Panc1 (cell line): ENCODE measurements around the gene CYP26C1. TPM values are rescaled to one million over a fixed set of nuclear protein-coding genes. Genes with fewer than 3 reads are reported as not detected.

Experiments
- ATAC-seq: fragments of 200-7000 bp; cut with Tn5 transposase; 2 replicates; pipeline ENCODE4 v1.9.1; 2020; ENCODE audit warnings: mild to moderate bottlenecking, moderate library complexity
- BruUV-seq: library from RNA; stranded (reverse); fragments of 400-500 nt; replicated peaks from 2 replicates; lab custom pipeline; 2021; lab: Mats Ljungman, UMichigan
- CTCF ChIA-PET: fragments of 300-600 bp; sonication (Branson Sonifier 250); formaldehyde crosslinking; loops from one replicate; lab custom pipeline; 2022; ENCODE audit warnings: antibody characterized with exemption; lab: Charles Lee
- POLR2A ChIA-PET: fragments of 300-600 bp; sonication (Branson Sonifier 250); formaldehyde crosslinking; loops from one replicate; lab custom pipeline; 2022; ENCODE audit warnings: antibody characterized with exemption; lab: Charles Lee
- DNase-seq: peaks from one replicate; pipeline ENCODE4 v3.0.0-alpha.2; 2010; ENCODE audit warnings: low read depth, low spot score
- H3K27ac ChIP-seq: 2 replicates; pipeline ENCODE4 v1.5.1; 2011; ENCODE audit warnings: mild to moderate bottlenecking, low read length, inconsistent platforms
- H3K27me3 ChIP-seq: fragments of 200-500 bp; sonication (Bioruptor generic); 2 replicates; pipeline ENCODE4 v1.6.0; 2014; ENCODE audit warnings: low read length, inconsistent platforms; ENCODE audit not compliant: control insufficient read depth, insufficient read depth
- H3K36me3 ChIP-seq: fragments of 200-500 bp; sonication (Bioruptor generic); 2 replicates; pipeline ENCODE4 v1.5.1; 2014; ENCODE audit warnings: inconsistent platforms, mild to moderate bottlenecking, low read length, moderate library complexity; ENCODE audit not compliant: control insufficient read depth, insufficient read depth
- H3K4me1 ChIP-seq: 2 replicates; pipeline ENCODE4 v1.5.1; 2011; ENCODE audit warnings: inconsistent platforms, mild to moderate bottlenecking, low read length, moderate library complexity; ENCODE audit not compliant: control insufficient read depth, insufficient read depth
- H3K4me3 ChIP-seq, 2 experiments: 2 replicates each; pipeline ENCODE4 v1.5.1; 2011 to 2012; ENCODE audit warnings: low read depth in 2 of 2, low read length in 2 of 2, mild to moderate bottlenecking in 2 of 2, inconsistent platforms in 1 of 2, moderate library complexity in 1 of 2
- H3K9me3 ChIP-seq: fragments of 200-500 bp; sonication (Bioruptor generic); 2 replicates; pipeline ENCODE4 v1.5.1; 2014; ENCODE audit warnings: low read depth, mild to moderate bottlenecking, inconsistent platforms, low read length, moderate library complexity; ENCODE audit not compliant: control insufficient read depth, insufficient read depth
- POLR2AphosphoS5 ChIP-seq: IDR thresholded peaks from 2 replicates; pipeline ENCODE4 v1.6.1; 2012; ENCODE audit warnings: mild to moderate bottlenecking, low read depth, low read length, moderate library complexity
- SIN3A ChIP-seq: IDR thresholded peaks from 2 replicates; pipeline ENCODE4 v1.6.1; 2012; ENCODE audit warnings: low read depth, mild to moderate bottlenecking, low read length, moderate library complexity, borderline replicate concordance; ENCODE audit not compliant: insufficient read depth
- TCF7L2 ChIP-seq: IDR thresholded peaks from 2 replicates; pipeline ENCODE4 v1.6.1; 2011; ENCODE audit warnings: mild to moderate bottlenecking, low read depth, low read length, inconsistent platforms
- in situ Hi-C: cut with HindIII; loops from 2 replicates; pipeline ENCODE4 v1.10.0; 2016; ENCODE audit warnings: low sequenced_read_pairs, low pct_unique_long_range_greater_than_20kb
- intact Hi-C: fragments of 100-400 bp; cut with micrococcal nuclease; formaldehyde crosslinking; loops from one replicate; pipeline ENCODE4 v1.10.0; 2022; ENCODE audit not compliant: unreplicated experiment
- total RNA-seq: library from RNA; stranded (reverse); gene quantifications from one replicate; pipeline ENCODE4 v1.2.1, GENCODE V29; 2021; ENCODE audit not compliant: unreplicated experiment
- TF ChIP-seq, protein P1 (sequence below): fragments of 450-650 bp; IDR thresholded peaks from 2 replicates; pipeline ENCODE4 v1.5.1; 2017; ENCODE audit warnings: mild to moderate bottlenecking
- TF ChIP-seq, protein P2 (sequence below), 2 experiments: IDR thresholded peaks; 2 replicates each; pipeline ENCODE4 v1.6.1; 2011 to 2012; ENCODE audit warnings: low read depth in 2 of 2, control low read depth in 1 of 2, low read length in 1 of 2, mild to moderate bottlenecking in 1 of 2, moderate library complexity in 1 of 2; ENCODE audit not compliant: insufficient read depth in 1 of 2

Gene CYP26C1
- total RNA-seq, 1 experiment from 2014 or later = 1.1 TPM

- peak; percentile 83 for ATAC-seq
- intact Hi-C loops (loop anchor here (2.0 kb wide), 1 partner anchor 208 kb away; no protein-coding TSS in a partner anchor), in situ Hi-C loops (no loop called here)
- no peak for DNase-seq
- Histone ChIP-seq H3K4me3 (peak overlapping the region in 1 of 2 experiments; percentile 43; a peak in 3 of 4 replicates), H3K36me3 (no peaks in the 10 kb centered on the region), H3K27ac (no peak overlapping the region), H3K9me3 (no peaks in the 10 kb centered on the region), H3K27me3 (peaks cover 15% of the 10 kb centered on the region), H3K4me1 (no peaks in the 10 kb centered on the region)
- TF ChIP-seq, protein P1, sequence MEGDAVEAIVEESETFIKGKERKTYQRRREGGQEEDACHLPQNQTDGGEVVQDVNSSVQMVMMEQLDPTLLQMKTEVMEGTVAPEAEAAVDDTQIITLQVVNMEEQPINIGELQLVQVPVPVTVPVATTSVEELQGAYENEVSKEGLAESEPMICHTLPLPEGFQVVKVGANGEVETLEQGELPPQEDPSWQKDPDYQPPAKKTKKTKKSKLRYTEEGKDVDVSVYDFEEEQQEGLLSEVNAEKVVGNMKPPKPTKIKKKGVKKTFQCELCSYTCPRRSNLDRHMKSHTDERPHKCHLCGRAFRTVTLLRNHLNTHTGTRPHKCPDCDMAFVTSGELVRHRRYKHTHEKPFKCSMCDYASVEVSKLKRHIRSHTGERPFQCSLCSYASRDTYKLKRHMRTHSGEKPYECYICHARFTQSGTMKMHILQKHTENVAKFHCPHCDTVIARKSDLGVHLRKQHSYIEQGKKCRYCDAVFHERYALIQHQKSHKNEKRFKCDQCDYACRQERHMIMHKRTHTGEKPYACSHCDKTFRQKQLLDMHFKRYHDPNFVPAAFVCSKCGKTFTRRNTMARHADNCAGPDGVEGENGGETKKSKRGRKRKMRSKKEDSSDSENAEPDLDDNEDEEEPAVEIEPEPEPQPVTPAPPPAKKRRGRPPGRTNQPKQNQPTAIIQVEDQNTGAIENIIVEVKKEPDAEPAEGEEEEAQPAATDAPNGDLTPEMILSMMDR = peak; percentile 95
- no peak for TF ChIP-seq POLR2AphosphoS5
- TF ChIP-seq, protein P2, sequence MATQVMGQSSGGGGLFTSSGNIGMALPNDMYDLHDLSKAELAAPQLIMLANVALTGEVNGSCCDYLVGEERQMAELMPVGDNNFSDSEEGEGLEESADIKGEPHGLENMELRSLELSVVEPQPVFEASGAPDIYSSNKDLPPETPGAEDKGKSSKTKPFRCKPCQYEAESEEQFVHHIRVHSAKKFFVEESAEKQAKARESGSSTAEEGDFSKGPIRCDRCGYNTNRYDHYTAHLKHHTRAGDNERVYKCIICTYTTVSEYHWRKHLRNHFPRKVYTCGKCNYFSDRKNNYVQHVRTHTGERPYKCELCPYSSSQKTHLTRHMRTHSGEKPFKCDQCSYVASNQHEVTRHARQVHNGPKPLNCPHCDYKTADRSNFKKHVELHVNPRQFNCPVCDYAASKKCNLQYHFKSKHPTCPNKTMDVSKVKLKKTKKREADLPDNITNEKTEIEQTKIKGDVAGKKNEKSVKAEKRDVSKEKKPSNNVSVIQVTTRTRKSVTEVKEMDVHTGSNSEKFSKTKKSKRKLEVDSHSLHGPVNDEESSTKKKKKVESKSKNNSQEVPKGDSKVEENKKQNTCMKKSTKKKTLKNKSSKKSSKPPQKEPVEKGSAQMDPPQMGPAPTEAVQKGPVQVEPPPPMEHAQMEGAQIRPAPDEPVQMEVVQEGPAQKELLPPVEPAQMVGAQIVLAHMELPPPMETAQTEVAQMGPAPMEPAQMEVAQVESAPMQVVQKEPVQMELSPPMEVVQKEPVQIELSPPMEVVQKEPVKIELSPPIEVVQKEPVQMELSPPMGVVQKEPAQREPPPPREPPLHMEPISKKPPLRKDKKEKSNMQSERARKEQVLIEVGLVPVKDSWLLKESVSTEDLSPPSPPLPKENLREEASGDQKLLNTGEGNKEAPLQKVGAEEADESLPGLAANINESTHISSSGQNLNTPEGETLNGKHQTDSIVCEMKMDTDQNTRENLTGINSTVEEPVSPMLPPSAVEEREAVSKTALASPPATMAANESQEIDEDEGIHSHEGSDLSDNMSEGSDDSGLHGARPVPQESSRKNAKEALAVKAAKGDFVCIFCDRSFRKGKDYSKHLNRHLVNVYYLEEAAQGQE (IDR thresholded peaks at IDR 0.05; ENCODE audit: insufficient read depth in 1 of 2, low read depth in 2 of 2, low read length in 1 of 2) = no peak
- no peak for TF ChIP-seq SIN3A
- no peak for TF ChIP-seq TCF7L2
- ChIA-PET CTCF (interaction anchor here (1.5 kb wide), 1 partner anchor 209 kb away, joined by 4 read pairs; no protein-coding TSS in a partner anchor), POLR2A (no interaction called here)
- BruUV-seq = no TSS peak
Measured at GRCh38 chr10:93080350-93081046, 19.9 kb downstream of the CYP26C1 start.

DNA sequence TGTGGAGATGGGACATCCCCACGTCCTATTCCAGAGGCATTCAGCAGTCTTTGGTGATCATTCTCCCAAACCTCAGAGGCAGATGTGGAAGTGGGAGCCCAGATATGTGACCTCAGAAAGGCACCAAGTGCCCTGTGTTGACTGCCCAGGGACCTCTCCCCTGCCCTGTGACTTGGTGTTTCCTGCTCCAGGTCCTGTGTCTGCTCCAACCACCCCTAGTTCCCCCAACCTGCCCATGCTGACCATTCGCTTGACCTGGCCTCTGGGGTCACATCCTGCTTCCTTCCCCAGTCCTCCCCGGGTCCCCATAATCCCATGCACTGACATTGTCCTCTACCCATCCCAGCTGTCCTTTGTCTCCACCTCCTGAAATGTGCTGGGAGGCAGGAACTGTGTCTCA, 20.7 kb downstream of the CYP26C1 start:
- TF ChIP-seq, protein P1 = no peak
- TF ChIP-seq, protein P2 (IDR thresholded peaks at IDR 0.05; ENCODE audit: insufficient read depth in 1 of 2, low read depth in 2 of 2, low read length in 1 of 2) = no peak
- TF ChIP-seq POLR2AphosphoS5 (no peak), SIN3A (no peak), TCF7L2 (no peak)
- Histone ChIP-seq H3K4me1 (no peaks in the 10 kb centered on the region), H3K27me3 (peaks cover 10% of the 10 kb centered on the region), H3K4me3 (no peak overlapping the region), H3K27ac (no peak overlapping the region), H3K9me3 (no peaks in the 10 kb centered on the region), H3K36me3 (no peaks in the 10 kb centered on the region)
- POLR2A ChIA-PET = interaction anchor here (0.6 kb wide), 1 partner anchor 256 kb away, joined by 4 read pairs; no protein-coding TSS in a partner anchor
- CTCF ChIA-PET = interaction anchor here (0.5 to 0.6 kb wide), 2 partner anchors 166 to 207 kb away, joined by 6 to 9 read pairs; no protein-coding TSS in a partner anchor
- in situ Hi-C loops = no loop called here
- DNase-seq (no peak), ATAC-seq (no peak)
- no TSS peak for BruUV-seq
- intact Hi-C loops = loop anchor here (2.0 kb wide), 1 partner anchor 207 kb away; no protein-coding TSS in a partner anchor
